Natural killer cell (primary cell): ENCODE results near the gene HSD17B3. TPM values are rescaled to one million over a fixed set of nuclear protein-coding genes. Genes with fewer than 3 reads are reported as not detected.

ENCODE experiments used
- ATAC-seq, 3 donors: fragments of 150-1000 bp in 2 of 3; fragments of 200-7000 bp in 1 of 3; cut with Tn5 transposase; 1 replicate in 1 of 3; 2 replicates in 2 of 3; pipeline ENCODE4 v1.10.0; 2021; ENCODE audit warnings: mild to moderate bottlenecking in 2 of 3, moderate library complexity in 2 of 3
- DNase-seq, 2 donors: peaks; one replicate each; pipeline versions ENCODE4 v3.0.0 to v3.0.0-alpha.2; 2013 to 2021; ENCODE audit warnings: mixed read lengths in 1 of 2
- H3K27ac ChIP-seq: one replicate; pipeline ENCODE4 v1.5.1; 2013; ENCODE audit warnings: mild to moderate bottlenecking, low read length
- H3K27me3 ChIP-seq: one replicate; pipeline ENCODE4 v1.6.1; 2013; ENCODE audit warnings: low read length; ENCODE audit not compliant: control insufficient read depth, insufficient read depth
- H3K36me3 ChIP-seq: one replicate; pipeline ENCODE4 v1.6.1; 2013; ENCODE audit warnings: low read length; ENCODE audit not compliant: control insufficient read depth, insufficient read depth
- H3K4me1 ChIP-seq: one replicate; pipeline ENCODE4 v1.6.1; 2013; ENCODE audit warnings: low read length; ENCODE audit not compliant: control insufficient read depth, insufficient read depth
- H3K4me3 ChIP-seq: one replicate; pipeline ENCODE4 v1.5.1; 2013; ENCODE audit warnings: low read length
- H3K9me3 ChIP-seq: one replicate; pipeline ENCODE4 v1.6.1; 2013; ENCODE audit warnings: low read length; ENCODE audit not compliant: control insufficient read depth, insufficient read depth
- H3K27ac Mint-ChIP-seq, 2 donors: one replicate each; pipeline ENCODE4 v1.8.0; 2022; ENCODE audit warnings: mild to moderate bottlenecking in 2 of 2, mixed read lengths in 2 of 2, moderate library complexity in 1 of 2
- H3K27me3 Mint-ChIP-seq, 2 donors: one replicate each; pipeline ENCODE4 v1.8.0; 2022; ENCODE audit warnings: low read depth in 2 of 2, mixed read lengths in 2 of 2
- H3K36me3 Mint-ChIP-seq: one replicate; pipeline ENCODE4 v1.8.0; 2022; ENCODE audit warnings: mixed read lengths
- H3K4me1 Mint-ChIP-seq, 2 donors: one replicate each; pipeline ENCODE4 v1.8.0; 2022; ENCODE audit warnings: mixed read lengths in 2 of 2
- H3K4me3 Mint-ChIP-seq: one replicate; pipeline ENCODE4 v1.8.0; 2022; ENCODE audit warnings: mild to moderate bottlenecking, moderate library complexity, mixed read lengths
- H3K9me3 Mint-ChIP-seq, 2 donors: one replicate each; pipeline ENCODE4 v1.8.0; 2022; ENCODE audit warnings: mixed read lengths in 2 of 2
- WGBS: methylation state at CpG from one replicate; pipeline ENCODE4 v1.1.7; 2013; ENCODE audit warnings: missing lambda C conversion rate; ENCODE audit not compliant: insufficient coverage; 5-methylcytosine and 5-hydroxymethylcytosine counted together
- intact Hi-C: fragments of 100-400 bp; cut with micrococcal nuclease; formaldehyde crosslinking; loops from one replicate; pipeline ENCODE4 v1.14.2; 2022
- total RNA-seq, 4 donors: library from RNA; stranded (reverse); fragments of 120-200 nt in 1 of 4; gene quantifications; one replicate each; pipeline versions ENCODE4 v1.2.3 to v1.2.4, GENCODE V29; 2013 to 2022
- TF ChIP-seq, protein P1 (sequence below): fragments of 200-600 bp; IDR thresholded peaks from one replicate; pipeline ENCODE4 v1.8.0; 2022; ENCODE audit warnings: antibody characterized with exemption

HSD17B3 gene
- total RNA-seq, 3 donors from 2014 or later (not counting 1 experiment from before 2014, with no cell fraction given): 0.68 to 0.96 (median 0.80) TPM

DNA sequence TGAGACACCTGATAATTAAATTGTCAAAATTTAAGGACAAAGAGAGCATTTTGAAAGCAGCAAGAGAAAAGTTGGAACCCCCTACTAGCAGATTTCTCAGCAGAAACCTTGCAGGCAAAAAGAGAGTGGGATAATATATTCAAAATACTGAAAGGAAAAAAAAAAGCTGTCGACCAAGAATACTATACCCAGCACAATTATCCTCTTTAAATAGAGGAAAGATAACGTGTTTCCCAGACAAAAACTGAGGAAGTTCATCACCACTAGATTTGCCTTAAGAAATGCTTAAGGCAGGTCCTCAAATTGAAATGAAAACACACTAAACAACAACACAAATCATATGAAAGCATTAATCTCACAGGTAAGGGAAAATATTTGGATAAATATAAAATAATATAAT, 27.0 kb downstream of the HSD17B3 start:
- no peak overlapping the region for H3K4me3 Mint-ChIP-seq

DNA sequence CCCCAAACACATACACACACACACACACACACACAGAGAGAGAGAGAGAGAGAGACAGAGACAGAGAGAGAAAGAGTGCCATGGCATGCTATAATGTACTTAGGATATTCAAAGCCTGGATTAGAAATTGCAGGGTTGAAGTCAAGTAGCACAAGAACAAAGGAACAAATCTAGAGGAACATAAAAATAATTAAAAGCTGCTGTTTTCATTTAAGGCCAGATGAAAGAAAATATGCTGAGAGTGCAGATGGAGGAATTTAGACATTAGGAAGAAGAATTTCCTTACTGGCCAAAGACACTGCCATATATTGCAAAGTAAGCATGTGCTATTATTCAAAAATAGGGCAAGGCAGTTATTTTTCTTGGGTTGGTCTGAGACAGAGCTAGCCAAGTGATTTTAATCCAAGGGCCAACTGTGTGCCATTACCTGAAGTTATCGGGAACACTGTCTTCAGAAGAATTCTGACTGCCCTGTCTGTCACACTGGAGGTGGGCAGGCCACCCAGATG, 31.7 kb downstream of the HSD17B3 start:
- peaks cover 11% of the 10 kb centered on the region for H3K9me3 ChIP-seq
- WGBS: 93% methylated on average over 1 of the region's 1 CpG
- H3K27ac ChIP-seq: no peak overlapping the region
- H3K9me3 Mint-ChIP-seq: peaks cover 6 to 8% of the 10 kb centered on the region in 2 donors
- H3K4me3 ChIP-seq: no peak overlapping the region
- no peak for ATAC-seq
- TF ChIP-seq, protein P1, sequence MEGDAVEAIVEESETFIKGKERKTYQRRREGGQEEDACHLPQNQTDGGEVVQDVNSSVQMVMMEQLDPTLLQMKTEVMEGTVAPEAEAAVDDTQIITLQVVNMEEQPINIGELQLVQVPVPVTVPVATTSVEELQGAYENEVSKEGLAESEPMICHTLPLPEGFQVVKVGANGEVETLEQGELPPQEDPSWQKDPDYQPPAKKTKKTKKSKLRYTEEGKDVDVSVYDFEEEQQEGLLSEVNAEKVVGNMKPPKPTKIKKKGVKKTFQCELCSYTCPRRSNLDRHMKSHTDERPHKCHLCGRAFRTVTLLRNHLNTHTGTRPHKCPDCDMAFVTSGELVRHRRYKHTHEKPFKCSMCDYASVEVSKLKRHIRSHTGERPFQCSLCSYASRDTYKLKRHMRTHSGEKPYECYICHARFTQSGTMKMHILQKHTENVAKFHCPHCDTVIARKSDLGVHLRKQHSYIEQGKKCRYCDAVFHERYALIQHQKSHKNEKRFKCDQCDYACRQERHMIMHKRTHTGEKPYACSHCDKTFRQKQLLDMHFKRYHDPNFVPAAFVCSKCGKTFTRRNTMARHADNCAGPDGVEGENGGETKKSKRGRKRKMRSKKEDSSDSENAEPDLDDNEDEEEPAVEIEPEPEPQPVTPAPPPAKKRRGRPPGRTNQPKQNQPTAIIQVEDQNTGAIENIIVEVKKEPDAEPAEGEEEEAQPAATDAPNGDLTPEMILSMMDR: no peak
- peaks cover 3% of the 10 kb centered on the region for H3K27me3 ChIP-seq
- H3K4me3 Mint-ChIP-seq: no peak overlapping the region
- H3K36me3 ChIP-seq: no peaks in the 10 kb centered on the region
- H3K27ac Mint-ChIP-seq: no peak overlapping the region
- peaks cover 32 to 52% of the 10 kb centered on the region in 2 donors for H3K27me3 Mint-ChIP-seq
- peaks cover 14% of the 10 kb centered on the region for H3K36me3 Mint-ChIP-seq
- DNase-seq: no peak
- intact Hi-C loops: no loop called here
- no peaks in the 10 kb centered on the region for H3K4me1 Mint-ChIP-seq
- no peaks in the 10 kb centered on the region for H3K4me1 ChIP-seq

More for the DNA sequence above, 27.0 kb downstream of the HSD17B3 start:
- no peak for DNase-seq
- TF ChIP-seq, protein P1: no peak
- Mint-ChIP-seq H3K36me3 (peaks cover 14% of the 10 kb centered on the region), H3K27ac (no peak overlapping the region), H3K27me3 (peaks cover 18 to 43% of the 10 kb centered on the region in 2 donors), H3K4me1 (no peaks in the 10 kb centered on the region), H3K9me3 (peaks cover 6 to 14% of the 10 kb centered on the region in 2 donors)
- Histone ChIP-seq H3K27ac (no peak overlapping the region), H3K27me3 (peaks cover 4% of the 10 kb centered on the region), H3K4me3 (no peak overlapping the region), H3K4me1 (no peaks in the 10 kb centered on the region), H3K9me3 (peaks cover 11% of the 10 kb centered on the region), H3K36me3 (no peaks in the 10 kb centered on the region)
- intact Hi-C loops: no loop called here
- ATAC-seq: no peak
- WGBS: 40% methylated on average over 1 of the region's 2 CpGs

DNA sequence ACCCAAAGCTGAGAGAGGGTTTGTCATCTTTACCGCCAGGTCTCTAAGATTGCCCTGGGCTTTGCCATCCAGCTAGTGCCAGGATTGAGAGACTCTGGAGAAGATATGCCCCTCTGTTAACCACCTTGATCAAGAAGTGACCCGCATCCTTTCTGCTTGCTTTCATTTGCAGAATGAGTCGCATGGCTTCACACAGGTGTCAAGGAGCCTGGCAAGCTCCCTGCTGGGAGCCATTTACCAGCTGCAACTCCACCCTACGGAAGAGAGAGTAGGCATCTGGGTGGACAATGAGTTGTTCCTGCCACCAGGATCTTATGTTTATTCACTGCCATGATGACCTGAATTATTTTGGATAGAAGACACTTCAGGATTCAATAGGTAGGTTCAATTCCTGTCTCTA, 43.0 kb downstream of the HSD17B3 start:
- Histone ChIP-seq H3K36me3 (no peaks in the 10 kb centered on the region), H3K27me3 (peaks cover 3% of the 10 kb centered on the region), H3K9me3 (no peaks in the 10 kb centered on the region), H3K4me3 (no peak overlapping the region), H3K27ac (no peak overlapping the region), H3K4me1 (no peaks in the 10 kb centered on the region)
- no peak overlapping the region for H3K27ac Mint-ChIP-seq
- no peaks in the 10 kb centered on the region for H3K36me3 Mint-ChIP-seq
- H3K9me3 Mint-ChIP-seq: no peaks in the 10 kb centered on the region
- TF ChIP-seq, protein P1: no peak
- DNase-seq: no peak
- peaks cover 23 to 51% of the 10 kb centered on the region in 2 donors for H3K27me3 Mint-ChIP-seq
- H3K4me3 Mint-ChIP-seq: no peak overlapping the region
- no peak for ATAC-seq
- WGBS: 97% methylated on average over 4 of the region's 4 CpGs
- no peaks in the 10 kb centered on the region for H3K4me1 Mint-ChIP-seq
- intact Hi-C loops: no loop called here

DNA sequence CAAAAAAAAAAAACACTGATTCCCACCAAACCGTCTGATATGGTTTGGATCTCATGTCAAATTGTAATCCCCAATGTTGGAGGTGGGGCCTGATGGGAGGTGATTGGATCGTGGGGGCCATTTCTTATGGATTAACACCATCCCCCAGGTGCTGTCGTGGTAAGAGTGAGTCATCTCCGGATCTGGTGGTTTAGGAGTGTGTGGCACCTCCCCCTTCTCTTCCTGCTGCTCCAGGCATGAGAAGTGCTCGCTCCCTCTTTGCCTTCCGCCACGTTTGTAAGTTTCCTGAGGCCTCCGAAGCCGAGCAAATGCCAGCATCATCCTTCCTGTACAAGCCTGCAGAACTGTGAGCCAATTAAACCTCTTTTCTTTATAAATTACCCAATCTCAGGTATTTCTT, 45.2 kb downstream of the HSD17B3 start:
- ATAC-seq: no peak
- Histone ChIP-seq H3K36me3 (no peaks in the 10 kb centered on the region), H3K9me3 (no peaks in the 10 kb centered on the region), H3K27me3 (peaks cover 8% of the 10 kb centered on the region), H3K27ac (no peak overlapping the region), H3K4me3 (no peak overlapping the region), H3K4me1 (no peaks in the 10 kb centered on the region)
- H3K27me3 Mint-ChIP-seq: peaks cover 22 to 59% of the 10 kb centered on the region in 2 donors
- H3K36me3 Mint-ChIP-seq: no peaks in the 10 kb centered on the region
- no peak for DNase-seq
- intact Hi-C loops: no loop called here
- TF ChIP-seq, protein P1: no peak
- no peak overlapping the region for H3K27ac Mint-ChIP-seq
- H3K4me3 Mint-ChIP-seq: no peak overlapping the region
- H3K4me1 Mint-ChIP-seq: no peaks in the 10 kb centered on the region
- 34% methylated on average over 7 of the region's 9 CpGs for WGBS
- H3K9me3 Mint-ChIP-seq: no peaks in the 10 kb centered on the region
